ENCODE results near the gene ACP1.

The ACP1 gene

DNA sequence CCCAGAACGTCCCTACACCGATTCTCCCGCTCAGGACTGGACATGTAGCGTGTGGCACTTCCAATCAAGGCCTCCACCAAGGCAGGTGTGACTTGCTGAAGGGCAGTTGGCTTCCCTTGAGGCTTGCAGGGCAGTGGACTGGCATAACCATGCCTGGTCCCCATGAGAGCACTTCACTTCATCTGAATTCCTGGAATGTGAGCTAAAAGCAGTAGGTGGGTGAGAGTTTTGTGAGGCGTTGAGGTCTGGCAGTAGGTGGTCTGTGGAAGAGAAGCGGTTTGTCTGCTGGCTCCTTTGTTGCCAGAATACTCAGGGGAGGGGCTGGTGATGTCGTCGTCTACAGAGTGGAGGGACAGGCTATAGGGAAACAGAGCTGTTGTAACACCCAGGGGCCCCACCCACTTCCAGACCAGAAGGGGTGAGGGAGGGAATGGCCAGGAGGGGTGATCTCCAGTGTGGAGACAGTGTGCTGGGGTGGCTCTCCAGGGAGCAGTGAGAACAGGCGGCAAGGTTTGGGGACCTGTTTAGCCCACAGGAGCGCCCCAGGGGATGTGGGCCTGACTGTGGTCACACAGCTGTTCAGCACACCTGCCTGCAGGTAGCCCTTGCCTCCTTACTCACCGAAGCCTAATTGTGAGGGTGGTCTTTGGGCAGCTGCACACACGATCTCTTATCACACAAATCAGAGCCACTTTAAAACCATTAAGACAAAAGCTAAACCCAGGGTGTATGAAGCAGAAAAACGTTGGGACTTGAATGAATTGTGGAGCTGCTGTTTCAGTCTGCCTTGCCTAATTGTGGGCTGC, 44.6 kb downstream of the ACP1 start:
- DNase-seq (ENCODE audit: low spot score), result no peak
- H3K27ac ChIP-seq (replicated peaks; ENCODE audit: low read length), result no peak overlapping the region
- no peak overlapping the region for H3K4me2 ChIP-seq (ENCODE audit: insufficient read depth, low read length, poor library complexity, severe bottlenecking)

DNA sequence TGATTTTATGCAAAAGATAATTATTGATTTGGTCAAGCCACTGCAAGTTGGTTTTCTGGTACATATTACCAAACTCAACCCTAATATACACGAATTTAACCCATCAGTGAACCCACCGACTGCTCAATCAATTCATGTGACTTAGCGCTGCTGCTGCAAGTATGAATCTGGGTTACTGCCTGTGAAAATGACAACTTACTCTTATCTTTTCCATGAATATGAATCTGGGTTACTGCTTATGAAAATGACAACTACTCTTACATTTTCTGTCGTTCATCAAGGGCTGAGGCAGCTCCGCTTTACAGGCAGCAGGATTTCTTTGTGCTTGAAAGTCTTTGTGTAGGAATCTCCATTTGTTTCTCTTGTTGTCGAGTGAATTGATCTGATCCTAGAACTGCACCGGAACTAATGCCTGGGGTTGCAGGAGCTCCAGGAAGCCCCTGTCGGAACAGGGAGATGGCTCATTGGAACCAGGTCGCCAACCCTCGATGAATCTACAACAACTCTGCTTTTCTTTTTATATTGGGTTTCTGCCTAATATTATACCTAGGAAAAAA, 45.3 kb downstream of the ACP1 start:
- no peak overlapping the region for H3K27ac ChIP-seq (replicated peaks; ENCODE audit: low read length)
- H3K79me1 ChIP-seq (ENCODE audit: low read depth, low read length), result no peaks in the 10 kb centered on the region
- H4K91ac ChIP-seq (ENCODE audit: low read depth, low read length, poor library complexity), result no peak overlapping the region
- no peak overlapping the region for H3K9ac ChIP-seq (ENCODE audit: low read depth, low read length, poor library complexity)
- no peak overlapping the region for H3K18ac ChIP-seq (ENCODE audit: low read length)
- H2BK12ac ChIP-seq (ENCODE audit: low read length), result no peak overlapping the region
- no peak overlapping the region for H2AK5ac ChIP-seq (ENCODE audit: low read depth, low read length)
- no peaks in the 10 kb centered on the region for H3K36me3 ChIP-seq (replicated peaks in 1 of 2; ENCODE audit: control insufficient read depth in 2 of 2, insufficient read depth in 2 of 2, low read length in 2 of 2)
- no CpG with 5 or more reads among the region's 10 CpGs for WGBS, 2 donors (ENCODE audit: extremely low coverage in 2 of 2, insufficient read length in 2 of 2, insufficient replicate concordance in 1 of 2)
- no peaks in the 10 kb centered on the region for H3K9me3 ChIP-seq (replicated peaks in 1 of 2; ENCODE audit: control insufficient read depth in 2 of 2, insufficient read depth in 1 of 2, low read depth in 1 of 2, low read length in 2 of 2)
- DNase-seq (ENCODE audit: low spot score), result no peak
- H3K4me1 ChIP-seq (ENCODE audit: control insufficient read depth in 2 of 2, insufficient read depth in 1 of 2, low read depth in 1 of 2, low read length in 2 of 2), result peaks cover 24 to 37% of the 10 kb centered on the region in 2 donors
- no peak overlapping the region for H3K23ac ChIP-seq (ENCODE audit: low read depth, low read length, poor library complexity)
- H3K4me2 ChIP-seq (ENCODE audit: insufficient read depth, low read length, poor library complexity, severe bottlenecking), result no peak overlapping the region
- no peak overlapping the region for H2BK5ac ChIP-seq (ENCODE audit: low read length)
- no peak overlapping the region for H3K14ac ChIP-seq (ENCODE audit: low read length)
- H2BK15ac ChIP-seq (ENCODE audit: low read length), result no peak overlapping the region
- H3K4ac ChIP-seq (ENCODE audit: low read length), result no peak overlapping the region
- H2BK120ac ChIP-seq (ENCODE audit: low read depth, low read length), result no peak overlapping the region
- H2AFZ ChIP-seq (ENCODE audit: low read length), result peak overlapping the region; percentile 72
- no peak overlapping the region for H3K4me3 ChIP-seq (ENCODE audit: low read length in 2 of 2)
- no peak overlapping the region for H4K8ac ChIP-seq (ENCODE audit: low read depth, low read length)
- no peaks in the 10 kb centered on the region for H3K27me3 ChIP-seq (ENCODE audit: control insufficient read depth in 3 of 3, insufficient read depth in 3 of 3, low read depth in 1 of 3, low read length in 3 of 3)

More for the DNA sequence above, 44.6 kb downstream of the ACP1 start:
- Histone ChIP-seq H3K36me3 (replicated peaks in 1 of 2; ENCODE audit: control insufficient read depth in 2 of 2, insufficient read depth in 2 of 2, low read length in 2 of 2) (no peaks in the 10 kb centered on the region), H3K4me3 (ENCODE audit: low read length in 2 of 2) (no peak overlapping the region), H2BK12ac (ENCODE audit: low read length) (no peak overlapping the region), H3K79me1 (ENCODE audit: low read depth, low read length) (no peaks in the 10 kb centered on the region), H3K14ac (ENCODE audit: low read length) (no peak overlapping the region), H2AK5ac (ENCODE audit: low read depth, low read length) (no peak overlapping the region), H2BK120ac (ENCODE audit: low read depth, low read length) (no peak overlapping the region), H3K9ac (ENCODE audit: low read depth, low read length, poor library complexity) (no peak overlapping the region), H2AFZ (ENCODE audit: low read length) (peak overlapping the region; percentile 72), H3K4ac (ENCODE audit: low read length) (no peak overlapping the region), H3K9me3 (replicated peaks in 1 of 2; ENCODE audit: control insufficient read depth in 2 of 2, insufficient read depth in 1 of 2, low read depth in 1 of 2, low read length in 2 of 2) (no peaks in the 10 kb centered on the region), H3K27me3 (ENCODE audit: control insufficient read depth in 3 of 3, insufficient read depth in 3 of 3, low read depth in 1 of 3, low read length in 3 of 3) (no peaks in the 10 kb centered on the region), H4K91ac (ENCODE audit: low read depth, low read length, poor library complexity) (peak overlapping the region; percentile 90), H3K18ac (ENCODE audit: low read length) (peak overlapping the region; percentile 29), H2BK15ac (ENCODE audit: low read length) (peak overlapping the region; percentile 53), H3K4me1 (ENCODE audit: control insufficient read depth in 2 of 2, insufficient read depth in 1 of 2, low read depth in 1 of 2, low read length in 2 of 2) (peaks cover 22 to 37% of the 10 kb centered on the region in 2 donors), H3K23ac (ENCODE audit: low read depth, low read length, poor library complexity) (no peak overlapping the region), H4K8ac (ENCODE audit: low read depth, low read length) (no peak overlapping the region), H2BK5ac (ENCODE audit: low read length) (no peak overlapping the region)
- no CpG with 5 or more reads among the region's 13 CpGs for WGBS, 2 donors (ENCODE audit: extremely low coverage in 2 of 2, insufficient read length in 2 of 2, insufficient replicate concordance in 1 of 2)

DNA sequence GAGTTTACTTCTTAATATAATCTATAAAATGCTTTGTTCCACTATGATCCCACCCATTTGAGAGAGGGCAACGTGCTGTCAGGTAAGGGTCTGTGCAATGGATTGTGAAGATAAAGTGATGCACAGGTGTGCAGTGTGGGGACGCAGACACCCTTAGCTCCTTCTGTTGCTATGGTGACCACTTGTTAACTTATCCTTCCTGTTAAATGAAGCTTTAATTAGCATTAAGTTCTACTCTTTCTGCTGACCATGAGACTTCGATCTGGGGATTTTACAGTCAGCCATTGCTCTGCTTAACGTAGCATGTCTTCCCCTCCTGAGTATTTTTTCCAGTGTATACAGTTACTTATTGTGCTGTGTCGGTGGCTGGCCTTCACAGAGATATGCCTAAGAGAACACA, 46.2 kb downstream of the ACP1 start:
- H3K14ac ChIP-seq (ENCODE audit: low read length), result no peak overlapping the region
- H3K79me1 ChIP-seq (ENCODE audit: low read depth, low read length), result no peaks in the 10 kb centered on the region
- H3K27ac ChIP-seq (replicated peaks; ENCODE audit: low read length), result no peak overlapping the region
- H3K36me3 ChIP-seq (replicated peaks in 1 of 2; ENCODE audit: control insufficient read depth in 2 of 2, insufficient read depth in 2 of 2, low read length in 2 of 2), result no peaks in the 10 kb centered on the region
- no peak overlapping the region for H3K18ac ChIP-seq (ENCODE audit: low read length)
- no peak overlapping the region for H2BK5ac ChIP-seq (ENCODE audit: low read length)
- no peaks in the 10 kb centered on the region for H3K9me3 ChIP-seq (replicated peaks in 1 of 2; ENCODE audit: control insufficient read depth in 2 of 2, insufficient read depth in 1 of 2, low read depth in 1 of 2, low read length in 2 of 2)
- no CpG with 5 or more reads among the region's 5 CpGs for WGBS, 2 donors (ENCODE audit: extremely low coverage in 2 of 2, insufficient read length in 2 of 2, insufficient replicate concordance in 1 of 2)
- H3K4me1 ChIP-seq (ENCODE audit: control insufficient read depth in 2 of 2, insufficient read depth in 1 of 2, low read depth in 1 of 2, low read length in 2 of 2), result peaks cover 29 to 40% of the 10 kb centered on the region in 2 donors
- no peak overlapping the region for H3K4ac ChIP-seq (ENCODE audit: low read length)
- H2AK5ac ChIP-seq (ENCODE audit: low read depth, low read length), result no peak overlapping the region
- H3K4me3 ChIP-seq (ENCODE audit: low read length in 2 of 2), result no peak overlapping the region
- no peak overlapping the region for H2BK12ac ChIP-seq (ENCODE audit: low read length)
- no peak overlapping the region for H4K91ac ChIP-seq (ENCODE audit: low read depth, low read length, poor library complexity)
- DNase-seq (ENCODE audit: low spot score), result no peak
- H3K23ac ChIP-seq (ENCODE audit: low read depth, low read length, poor library complexity), result no peak overlapping the region
- H3K27me3 ChIP-seq (ENCODE audit: control insufficient read depth in 3 of 3, insufficient read depth in 3 of 3, low read depth in 1 of 3, low read length in 3 of 3), result no peaks in the 10 kb centered on the region
- no peak overlapping the region for H2AFZ ChIP-seq (ENCODE audit: low read length)
- H3K9ac ChIP-seq (ENCODE audit: low read depth, low read length, poor library complexity), result no peak overlapping the region
- H2BK120ac ChIP-seq (ENCODE audit: low read depth, low read length), result no peak overlapping the region
- no peak overlapping the region for H4K8ac ChIP-seq (ENCODE audit: low read depth, low read length)
- H3K4me2 ChIP-seq (ENCODE audit: insufficient read depth, low read length, poor library complexity, severe bottlenecking), result no peak overlapping the region
- H2BK15ac ChIP-seq (ENCODE audit: low read length), result no peak overlapping the region

DNA sequence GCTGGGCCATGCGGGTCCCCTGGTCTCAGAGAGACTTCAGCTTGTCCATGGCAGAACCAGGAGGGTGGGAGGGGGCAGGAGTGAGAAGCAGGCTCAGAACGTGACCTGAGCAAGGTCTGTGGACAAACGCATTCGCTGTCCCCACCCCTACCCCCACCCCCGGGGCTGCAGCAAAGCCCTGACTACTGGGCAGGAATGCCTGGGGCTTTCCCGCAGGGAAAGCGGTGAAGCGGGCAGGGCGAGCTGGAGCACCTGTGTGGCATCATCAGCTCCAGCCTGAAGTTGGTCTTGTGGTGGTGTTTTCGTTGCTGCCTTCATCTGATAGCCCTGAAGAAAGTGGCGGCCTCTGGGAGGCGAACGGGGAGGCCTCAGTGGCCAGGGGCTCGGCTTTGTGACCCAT, 49.2 kb downstream of the ACP1 start:
- peak overlapping the region; percentile 69 for H2BK120ac ChIP-seq (ENCODE audit: low read depth, low read length)
- no peak overlapping the region for H3K23ac ChIP-seq (ENCODE audit: low read depth, low read length, poor library complexity)
- H3K18ac ChIP-seq (ENCODE audit: low read length), result peak overlapping the region; percentile 50
- H2BK5ac ChIP-seq (ENCODE audit: low read length), result no peak overlapping the region
- no CpG with 5 or more reads among the region's 14 CpGs for WGBS, 2 donors (ENCODE audit: extremely low coverage in 2 of 2, insufficient read length in 2 of 2, insufficient replicate concordance in 1 of 2)
- no peak for DNase-seq (ENCODE audit: low spot score)
- H4K8ac ChIP-seq (ENCODE audit: low read depth, low read length), result no peak overlapping the region
- H3K36me3 ChIP-seq (replicated peaks in 1 of 2; ENCODE audit: control insufficient read depth in 2 of 2, insufficient read depth in 2 of 2, low read length in 2 of 2), result no peaks in the 10 kb centered on the region
- peak overlapping the region; percentile 66 for H2AK5ac ChIP-seq (ENCODE audit: low read depth, low read length)
- no peak overlapping the region for H3K4ac ChIP-seq (ENCODE audit: low read length)
- no peak overlapping the region for H2BK12ac ChIP-seq (ENCODE audit: low read length)
- no peak overlapping the region for H3K9ac ChIP-seq (ENCODE audit: low read depth, low read length, poor library complexity)
- no peak overlapping the region for H3K14ac ChIP-seq (ENCODE audit: low read length)
- H3K4me3 ChIP-seq (ENCODE audit: low read length in 2 of 2), result no peak overlapping the region
- no peaks in the 10 kb centered on the region for H3K79me1 ChIP-seq (ENCODE audit: low read depth, low read length)
- no peaks in the 10 kb centered on the region for H3K27me3 ChIP-seq (ENCODE audit: control insufficient read depth in 3 of 3, insufficient read depth in 3 of 3, low read depth in 1 of 3, low read length in 3 of 3)
- H3K27ac ChIP-seq (replicated peaks; ENCODE audit: low read length), result no peak overlapping the region
- H4K91ac ChIP-seq (ENCODE audit: low read depth, low read length, poor library complexity), result no peak overlapping the region
- H3K4me2 ChIP-seq (ENCODE audit: insufficient read depth, low read length, poor library complexity, severe bottlenecking), result no peak overlapping the region
- H2AFZ ChIP-seq (ENCODE audit: low read length), result no peak overlapping the region
- no peaks in the 10 kb centered on the region for H3K9me3 ChIP-seq (replicated peaks in 1 of 2; ENCODE audit: control insufficient read depth in 2 of 2, insufficient read depth in 1 of 2, low read depth in 1 of 2, low read length in 2 of 2)
- H3K4me1 ChIP-seq (ENCODE audit: control insufficient read depth in 2 of 2, insufficient read depth in 1 of 2, low read depth in 1 of 2, low read length in 2 of 2), result peaks cover 42 to 62% of the 10 kb centered on the region in 2 donors
- H2BK15ac ChIP-seq (ENCODE audit: low read length), result peak overlapping the region; percentile 81
